H54 (cell line): ENCODE results near the gene QDPR.

ENCODE experiments used
- DNase-seq: peaks from one replicate; pipeline ENCODE4 v3.0.0; 2011; ENCODE audit warnings: low spot score, mixed read lengths; ENCODE audit not compliant: insufficient read length
- FAIRE-seq: peaks from 3 replicates; lab custom pipeline; 2011; peaks lifted over from hg19 to GRCh38; lab: Jason Lieb, UNC
- POLR2A ChIP-seq: IDR thresholded peaks from 2 replicates; pipeline ENCODE4 v1.6.1; 2011; ENCODE audit warnings: low read depth, mild to moderate bottlenecking, low read length

The QDPR gene

DNA sequence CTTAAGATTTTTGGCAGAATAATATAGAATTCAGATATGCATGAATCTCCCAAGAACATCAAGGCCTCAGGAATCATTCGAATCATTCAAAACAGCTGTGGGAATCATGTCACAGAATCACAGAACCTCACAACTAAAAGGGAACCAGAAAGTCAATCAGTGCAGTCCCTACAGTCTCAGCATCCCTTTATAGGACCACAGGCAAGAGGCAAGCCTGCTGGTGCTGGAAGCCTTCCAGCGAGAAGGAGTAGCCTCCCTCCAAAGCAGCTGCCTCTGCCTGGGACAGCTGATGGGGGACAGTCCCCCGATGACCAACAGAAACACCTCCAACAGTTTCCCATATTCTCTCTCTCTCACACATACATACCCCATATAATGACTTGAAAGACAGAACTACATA is 20.7 kb downstream of the QDPR start:
- DNase-seq, result no peak
- no peak for TF ChIP-seq POLR2A
- FAIRE-seq, result no peak

- TF ChIP-seq POLR2A, result no peak
- DNase-seq (no peak), FAIRE-seq (no peak)
These were observed 21.3 kb downstream of the QDPR start for GRCh38 chr4:17490575-17491059.

DNA sequence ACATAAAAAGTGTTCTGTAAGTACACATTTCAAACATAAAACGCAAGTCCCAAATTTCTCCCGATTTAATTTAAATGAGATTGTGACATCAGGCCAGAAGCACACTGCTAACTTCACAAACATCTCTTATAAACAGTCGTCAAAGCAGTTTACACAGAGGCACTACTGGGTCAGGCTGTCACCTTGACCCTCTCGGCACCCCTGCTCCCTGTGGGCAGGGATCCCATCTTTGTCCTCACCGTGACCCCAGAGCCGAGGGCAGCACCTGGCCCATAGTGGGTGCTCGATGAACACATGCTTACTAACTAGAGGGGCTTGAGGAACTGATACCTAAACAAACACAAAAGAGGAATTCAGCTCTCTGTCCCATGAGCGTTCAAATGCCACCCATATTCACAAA is 22.2 kb downstream of the QDPR start:
- FAIRE-seq, result no peak
- no peak for DNase-seq
- no peak for TF ChIP-seq POLR2A

GRCh38 chr4:17489123-17489522 is 22.8 kb downstream of the QDPR start:
- FAIRE-seq (no peak), DNase-seq (no peak)
- TF ChIP-seq POLR2A, result no peak

DNA sequence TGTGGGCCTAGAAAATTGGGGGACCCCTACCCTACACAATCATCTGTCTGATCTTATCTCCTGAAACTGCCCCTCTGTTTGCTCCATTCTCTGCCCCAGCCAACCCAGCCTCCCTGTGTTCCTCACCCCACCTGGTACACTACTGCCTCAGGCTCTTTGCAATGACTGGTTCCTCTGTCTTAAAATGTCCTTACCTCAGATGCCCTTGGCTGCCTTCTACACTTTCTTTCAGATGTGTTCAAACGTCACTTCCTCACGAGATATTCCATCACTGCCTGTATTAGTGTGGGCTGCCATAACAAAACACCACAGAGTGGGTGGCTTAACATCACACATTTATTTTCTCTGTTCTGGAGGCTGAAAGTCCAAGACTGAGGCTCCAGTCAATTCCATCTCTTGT is 29.2 kb downstream of the QDPR start:
- DNase-seq (no peak), FAIRE-seq (no peak)
- TF ChIP-seq POLR2A, result no peak

DNA sequence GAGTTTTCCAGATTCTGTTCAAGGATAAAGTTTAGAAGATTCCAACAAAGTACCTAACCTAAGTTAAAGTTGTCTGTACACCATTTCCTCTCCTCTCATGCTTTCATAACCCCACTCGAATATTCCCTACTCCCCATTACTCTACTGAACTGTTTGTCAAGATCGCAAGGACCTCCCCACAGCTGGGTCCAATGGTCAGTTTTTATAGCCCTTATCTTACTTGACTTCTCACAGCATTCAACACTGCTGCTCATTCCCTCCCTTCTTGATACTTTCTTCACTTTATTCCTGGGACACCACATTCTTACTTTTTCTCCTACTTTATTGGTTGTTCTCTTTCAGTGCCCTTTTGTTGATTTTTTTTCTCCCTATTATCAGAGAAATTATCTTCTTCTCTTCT is 30.9 kb downstream of the QDPR start:
- DNase-seq (no peak), FAIRE-seq (no peak)
- no peak for TF ChIP-seq POLR2A

DNA sequence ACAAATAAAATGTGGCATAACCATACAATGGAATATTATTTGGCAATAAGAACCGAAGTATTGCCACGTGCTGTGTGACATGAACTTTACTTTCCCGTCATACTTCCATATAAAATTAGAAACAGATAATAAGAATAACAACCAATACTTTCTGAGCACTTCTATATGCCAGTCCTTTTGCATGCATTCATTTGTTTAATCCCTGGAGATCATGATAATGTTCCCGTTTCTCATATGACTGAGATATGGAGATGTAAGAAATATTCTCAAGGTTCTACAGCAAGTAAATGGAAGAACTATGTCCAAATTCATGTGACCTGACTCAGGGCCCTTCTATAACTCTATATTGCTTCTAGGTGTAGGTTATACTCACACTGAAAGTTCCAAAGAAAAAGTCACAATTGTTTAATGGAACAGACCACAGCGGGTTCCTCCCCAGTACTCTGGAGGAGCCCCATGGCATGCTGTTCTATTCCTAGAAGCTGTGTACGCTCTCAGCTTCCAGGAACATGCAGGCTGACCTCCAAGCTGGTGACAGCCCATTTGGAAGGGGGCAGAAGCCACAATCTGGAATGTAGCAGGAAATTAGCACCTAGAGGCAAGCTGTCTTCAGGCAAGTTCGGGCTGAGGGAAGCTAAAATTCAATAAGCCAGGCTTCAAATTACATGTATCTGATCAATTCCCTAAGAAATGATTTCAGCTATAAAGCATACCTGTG is 31.5 kb downstream of the QDPR start:
- DNase-seq (no peak), FAIRE-seq (no peak)
- no peak for TF ChIP-seq POLR2A

GRCh38 chr4:17477774-17478472 is 34.0 kb downstream of the QDPR start:
- TF ChIP-seq POLR2A, result no peak
- FAIRE-seq, result no peak

GRCh38 chr4:17476853-17477252 is 35.0 kb downstream of the QDPR start:
- no peak for FAIRE-seq
- no peak for DNase-seq
- no peak for TF ChIP-seq POLR2A

More at GRCh38 chr4:17477774-17478472, 34.0 kb downstream of the QDPR start:
- no peak for DNase-seq

- TF ChIP-seq POLR2A, result no peak
- FAIRE-seq, result no peak
- no peak for DNase-seq
These were observed 36.4 kb downstream of the QDPR start for GRCh38 chr4:17475481-17475880.

- no peak for DNase-seq
- TF ChIP-seq POLR2A, result no peak
- no peak for FAIRE-seq
These were observed 41.8 kb downstream of the QDPR start for GRCh38 chr4:17469931-17470674.

DNA sequence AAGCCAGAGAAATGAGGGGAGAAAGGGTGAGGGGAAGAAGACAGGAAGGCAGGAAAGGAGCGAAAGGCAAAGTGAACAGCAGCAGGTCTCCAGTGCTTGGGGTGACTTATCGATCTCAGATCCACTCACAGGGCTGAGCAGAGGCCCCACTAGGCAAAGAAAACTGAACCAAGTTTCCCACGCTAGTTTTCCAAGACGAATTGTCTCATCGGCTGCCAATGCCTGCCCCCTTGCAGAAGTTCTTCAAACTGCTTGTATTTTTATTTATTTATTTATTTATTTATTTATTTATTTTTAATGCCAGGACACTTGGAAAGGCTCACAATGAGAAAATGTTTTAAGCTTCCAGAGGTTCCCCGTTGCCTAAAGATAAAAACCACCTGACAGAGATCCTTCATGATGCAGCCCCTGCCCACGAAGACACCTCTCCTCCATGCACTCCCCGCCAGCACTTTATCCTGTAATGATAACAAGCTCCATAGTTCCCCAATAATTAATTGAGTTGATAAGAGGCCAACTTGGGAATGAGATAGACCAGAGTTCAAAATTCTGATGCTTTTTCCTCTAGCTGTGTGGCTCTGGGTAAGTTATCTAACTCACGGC is 43.2 kb downstream of the QDPR start:
- no peak for DNase-seq
- FAIRE-seq, result no peak
- no peak for TF ChIP-seq POLR2A

GRCh38 chr4:17463606-17464005 is 48.3 kb downstream of the QDPR start:
- FAIRE-seq (no peak), DNase-seq (no peak)
- TF ChIP-seq POLR2A, result no peak
